Measurements from ENCODE around the gene CCNL1. TPM values are rescaled to one million over a fixed set of nuclear protein-coding genes. Genes with fewer than 3 reads are reported as not detected.
"Not testable (repeated sequence)": the region's sequence is repeated elsewhere in the genome, so short reads cannot be mapped to it uniquely, and the experiment has no call there.

Gene CCNL1
- total RNA-seq, 2 donors from 2014 or later = 303 to 324 TPM

- not testable (repeated sequence) for H3K9me3 Mint-ChIP-seq; H3K27me3 Mint-ChIP-seq; DNase-seq (ENCODE audit: low spot score); ATAC-seq; H3K36me3 Mint-ChIP-seq
- peaks cover 19 to 23% of the 10 kb centered on the region in 2 donors for H3K4me1 Mint-ChIP-seq (ENCODE audit: low read depth in 2 of 2)
- H3K27ac Mint-ChIP-seq = peak overlapping the region in 1 of 2 donors; percentile 66
- peak overlapping the region; percentile 50 for H3K4me3 Mint-ChIP-seq
These were observed 18.0 kb upstream of the CCNL1 start for GRCh38 chr3:157177801-157178453.

GRCh38 chr3:157176934-157177333 is 17.0 kb upstream of the CCNL1 start:
- no peak for ATAC-seq
- H3K36me3 Mint-ChIP-seq = no peaks in the 10 kb centered on the region
- peak overlapping the region in 1 of 2 donors; percentile 66 for H3K27ac Mint-ChIP-seq
- DNase-seq (ENCODE audit: low spot score) = no peak
- H3K4me1 Mint-ChIP-seq (ENCODE audit: low read depth in 2 of 2) = peaks cover 23 to 25% of the 10 kb centered on the region in 2 donors
- H3K27me3 Mint-ChIP-seq = no peaks in the 10 kb centered on the region
- H3K9me3 Mint-ChIP-seq = peaks cover 2% of the 10 kb centered on the region
- H3K4me3 Mint-ChIP-seq = peak overlapping the region; percentile 50

- Mint-ChIP-seq H3K36me3 (no peaks in the 10 kb centered on the region), H3K4me3 (peak overlapping the region; percentile 91), H3K9me3 (peaks cover 2% of the 10 kb centered on the region), H3K27ac (peak overlapping the region; percentile 100), H3K27me3 (peaks cover 5% of the 10 kb centered on the region in 2 donors), H3K4me1 (ENCODE audit: low read depth in 2 of 2) (peaks cover 28 to 31% of the 10 kb centered on the region in 2 donors)
- no peak for DNase-seq (ENCODE audit: low spot score)
- no peak for ATAC-seq
These were observed 16.0 kb upstream of the CCNL1 start for GRCh38 chr3:157175691-157176507.

- H3K27me3 Mint-ChIP-seq = peaks cover 6 to 8% of the 10 kb centered on the region in 2 donors
- peak overlapping the region; percentile 100 for H3K27ac Mint-ChIP-seq
- peak; percentile 99 for ATAC-seq
- peaks cover 29 to 31% of the 10 kb centered on the region in 2 donors for H3K4me1 Mint-ChIP-seq (ENCODE audit: low read depth in 2 of 2)
- peak overlapping the region; percentile 91 for H3K4me3 Mint-ChIP-seq
- DNase-seq (ENCODE audit: low spot score) = peak; percentile 99
- no peaks in the 10 kb centered on the region for H3K36me3 Mint-ChIP-seq
- H3K9me3 Mint-ChIP-seq = peaks cover 2% of the 10 kb centered on the region
These were observed 14.9 kb upstream of the CCNL1 start for GRCh38 chr3:157174649-157175498.

GRCh38 chr3:157174290-157174648 is 14.3 kb upstream of the CCNL1 start:
- Mint-ChIP-seq H3K27ac (peak overlapping the region; percentile 100), H3K27me3 (peaks cover 6 to 8% of the 10 kb centered on the region in 2 donors), H3K4me3 (peak overlapping the region; percentile 91), H3K4me1 (ENCODE audit: low read depth in 2 of 2) (peaks cover 29 to 31% of the 10 kb centered on the region in 2 donors), H3K36me3 (no peaks in the 10 kb centered on the region), H3K9me3 (peaks cover 2% of the 10 kb centered on the region)
- no peak for DNase-seq (ENCODE audit: low spot score)
- ATAC-seq = no peak

GRCh38 chr3:157173343-157173742 is 13.4 kb upstream of the CCNL1 start:
- not testable (repeated sequence) for H3K36me3 Mint-ChIP-seq; DNase-seq (ENCODE audit: low spot score); H3K9me3 Mint-ChIP-seq; H3K27me3 Mint-ChIP-seq; H3K4me3 Mint-ChIP-seq; ATAC-seq
- Mint-ChIP-seq H3K27ac (peak overlapping the region; percentile 51 to 54), H3K4me1 (ENCODE audit: low read depth in 2 of 2) (peaks cover 29 to 31% of the 10 kb centered on the region in 2 donors)

- peaks cover 6 to 8% of the 10 kb centered on the region in 2 donors for H3K27me3 Mint-ChIP-seq
- H3K36me3 Mint-ChIP-seq = no peaks in the 10 kb centered on the region
- ATAC-seq = no peak
- H3K9me3 Mint-ChIP-seq = peaks cover 2% of the 10 kb centered on the region
- H3K27ac Mint-ChIP-seq = peak overlapping the region; percentile 51 to 54
- H3K4me3 Mint-ChIP-seq = peak overlapping the region; percentile 24
- DNase-seq (ENCODE audit: low spot score) = no peak
- H3K4me1 Mint-ChIP-seq (ENCODE audit: low read depth in 2 of 2) = peaks cover 31 to 32% of the 10 kb centered on the region in 2 donors
These were observed 12.8 kb upstream of the CCNL1 start for GRCh38 chr3:157172746-157173145.

- Mint-ChIP-seq H3K4me3 (no peak overlapping the region), H3K9me3 (peaks cover 2% of the 10 kb centered on the region), H3K4me1 (ENCODE audit: low read depth in 2 of 2) (peaks cover 23 to 24% of the 10 kb centered on the region in 2 donors), H3K27ac (peak overlapping the region in 1 of 2 donors; percentile 47), H3K36me3 (no peaks in the 10 kb centered on the region), H3K27me3 (peaks cover 6 to 8% of the 10 kb centered on the region in 2 donors)
- DNase-seq (ENCODE audit: low spot score) = no peak
- ATAC-seq = no peak
These were observed 10.9 kb upstream of the CCNL1 start for GRCh38 chr3:157170861-157171260.

- Mint-ChIP-seq H3K4me1 (ENCODE audit: low read depth in 2 of 2) (peaks cover 15 to 19% of the 10 kb centered on the region in 2 donors), H3K4me3 (no peak overlapping the region)
These were observed 7.6 kb upstream of the CCNL1 start for GRCh38 chr3:157167371-157168042.

GRCh38 chr3:157166561-157166960 is 6.6 kb upstream of the CCNL1 start:
- H3K9me3 Mint-ChIP-seq = no peaks in the 10 kb centered on the region
- DNase-seq (ENCODE audit: low spot score) (no peak), ATAC-seq (no peak)
- H3K27me3 Mint-ChIP-seq = peaks cover 6 to 8% of the 10 kb centered on the region in 2 donors
- H3K4me3 Mint-ChIP-seq = no peak overlapping the region
- H3K36me3 Mint-ChIP-seq = no peaks in the 10 kb centered on the region
- H3K27ac Mint-ChIP-seq = peak overlapping the region in 1 of 2 donors; percentile 0
- H3K4me1 Mint-ChIP-seq (ENCODE audit: low read depth in 2 of 2) = peaks cover 13 to 20% of the 10 kb centered on the region in 2 donors

More at GRCh38 chr3:157167371-157168042, 7.6 kb upstream of the CCNL1 start:
- DNase-seq (ENCODE audit: low spot score) (no peak), ATAC-seq (no peak)
- Mint-ChIP-seq H3K9me3 (no peaks in the 10 kb centered on the region), H3K27ac (peak overlapping the region in 1 of 2 donors; percentile 5), H3K36me3 (no peaks in the 10 kb centered on the region), H3K27me3 (peaks cover 6 to 8% of the 10 kb centered on the region in 2 donors)

GRCh38 chr3:157166115-157166514 is 6.2 kb upstream of the CCNL1 start:
- ATAC-seq = no peak
- DNase-seq (ENCODE audit: low spot score) = no peak
- no peak overlapping the region for H3K4me3 Mint-ChIP-seq
- peak overlapping the region in 1 of 2 donors; percentile 0 for H3K27ac Mint-ChIP-seq
- H3K36me3 Mint-ChIP-seq = no peaks in the 10 kb centered on the region
- peaks cover 3 to 5% of the 10 kb centered on the region in 2 donors for H3K27me3 Mint-ChIP-seq
- H3K4me1 Mint-ChIP-seq (ENCODE audit: low read depth in 2 of 2) = peaks cover 9 to 22% of the 10 kb centered on the region in 2 donors
- no peaks in the 10 kb centered on the region for H3K9me3 Mint-ChIP-seq

- H3K9me3 Mint-ChIP-seq = no peaks in the 10 kb centered on the region
- ATAC-seq (no peak), DNase-seq (ENCODE audit: low spot score) (no peak)
- H3K27me3 Mint-ChIP-seq = no peaks in the 10 kb centered on the region
- peaks cover 20 to 32% of the 10 kb centered on the region in 2 donors for H3K4me1 Mint-ChIP-seq (ENCODE audit: low read depth in 2 of 2)
- peaks cover 10% of the 10 kb centered on the region for H3K36me3 Mint-ChIP-seq
- peak overlapping the region; percentile 99 for H3K27ac Mint-ChIP-seq
- H3K4me3 Mint-ChIP-seq = no peak overlapping the region
These were observed 3.4 kb upstream of the CCNL1 start for GRCh38 chr3:157163217-157163953.

Data from natural killer cell treated with Interleukin-12 subunit alpha and Interleukin-12 subunit beta and Interleukin-15 and Interleukin-18, amount 100 ng/mL, for 72 hours (primary cell).